GM18511 (cell line): ENCODE data around the gene C1orf35.

Experiments
- ATAC-seq: cut with Tn5 transposase; IDR thresholded peaks from one replicate; pipeline ENCODE4 v1.9.1; 2021; ENCODE audit warnings: mild to moderate bottlenecking, moderate library complexity; ENCODE audit not compliant: unreplicated experiment

C1orf35 gene

DNA sequence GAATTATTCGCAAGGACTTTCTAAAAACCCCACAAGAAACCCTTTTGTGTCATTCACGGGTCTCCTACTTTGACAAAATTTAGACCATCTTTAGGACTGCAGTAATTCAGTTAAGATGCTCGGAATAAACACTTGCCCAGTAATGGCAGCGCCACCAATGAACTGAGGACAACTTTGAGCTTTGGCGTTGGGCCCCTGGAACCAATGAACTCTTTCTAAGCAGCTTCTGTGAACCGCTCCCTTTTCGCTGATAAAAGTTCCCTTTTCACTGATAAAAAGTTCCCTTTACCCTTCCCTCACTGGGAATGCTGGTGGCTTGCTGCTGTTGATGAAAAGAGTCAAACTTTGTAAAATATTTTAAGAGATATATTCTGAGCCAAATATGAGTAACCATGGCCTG, 7.4 kb upstream of the C1orf35 start:
- no peak for ATAC-seq

DNA sequence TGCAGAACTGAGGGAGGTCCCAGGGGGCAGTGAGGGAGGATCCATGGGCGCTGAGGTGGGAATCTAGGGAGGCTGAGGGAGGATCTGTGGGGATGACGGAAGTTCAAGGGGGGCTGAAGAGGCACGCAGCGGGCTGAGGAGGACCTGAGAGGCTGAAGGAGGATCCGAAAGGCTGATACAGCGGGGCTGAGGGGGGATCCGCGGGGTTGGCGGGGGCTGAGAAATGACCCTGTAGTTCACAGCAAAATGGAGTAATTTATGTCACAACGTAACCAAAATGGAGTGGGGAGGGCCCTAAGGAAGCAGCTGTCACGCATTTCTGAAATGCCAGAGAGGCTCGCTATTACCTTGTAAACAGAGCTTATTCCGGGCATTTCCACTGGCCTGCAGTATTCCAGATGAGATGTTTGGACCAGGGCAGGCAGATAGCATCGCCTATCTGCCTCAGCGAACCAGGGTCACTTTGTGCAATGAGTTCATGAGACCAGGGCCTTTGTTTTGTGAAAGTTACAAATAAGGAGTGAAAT, 6.9 kb upstream of the C1orf35 start:
- ATAC-seq, result peak; percentile 7

DNA sequence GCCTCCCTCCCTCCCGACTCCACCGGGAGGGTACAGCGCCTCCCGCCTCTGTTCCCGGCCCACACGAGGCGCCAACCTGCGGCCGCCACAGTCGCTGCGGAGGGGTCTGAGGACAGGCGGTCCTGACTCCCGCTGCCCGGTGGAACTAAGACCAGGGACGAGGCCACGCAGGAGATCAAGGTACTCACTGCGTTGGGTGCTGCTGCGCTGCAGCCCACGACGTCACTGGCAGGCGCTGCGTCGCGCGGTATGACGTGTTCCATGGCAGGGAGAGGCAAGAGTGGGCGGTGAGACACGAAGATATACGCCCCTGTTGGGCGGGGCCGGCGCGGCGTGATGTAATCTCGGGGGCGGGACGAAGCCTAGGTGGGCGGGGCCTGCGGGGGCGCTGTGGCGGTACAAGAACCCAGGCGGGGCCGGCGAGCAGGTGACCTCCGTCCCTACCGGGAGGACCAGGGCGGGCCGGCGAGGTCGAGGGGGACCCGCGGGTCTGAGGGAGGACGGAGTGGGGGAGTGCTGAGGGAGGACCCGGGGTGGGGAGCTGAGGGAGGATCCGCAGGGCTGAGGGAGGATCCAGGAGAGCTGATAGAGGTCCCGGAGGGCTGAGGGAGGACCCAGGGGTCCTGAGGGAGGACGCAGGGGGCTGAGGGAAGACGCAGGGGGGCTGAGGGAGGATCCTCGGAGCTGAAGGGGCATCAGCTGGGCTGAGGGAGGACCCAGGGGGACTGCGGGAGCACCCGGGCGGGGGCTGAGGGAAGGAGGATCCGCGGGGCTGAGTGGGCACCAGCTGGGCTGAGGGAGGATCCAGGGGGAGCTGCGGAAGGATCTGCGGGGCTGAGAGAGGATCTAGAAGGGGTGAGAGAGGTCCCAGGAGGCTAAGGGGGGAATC, 6.2 kb upstream of the C1orf35 start, which contains the start of gene MRPL55:
Gene MRPL55 (minus strand): TSS at position 227 of the 889 bp plus-strand sequence. CDS start 1,039 bp downstream, outside the sequence.
- peak; percentile 93 for ATAC-seq

DNA sequence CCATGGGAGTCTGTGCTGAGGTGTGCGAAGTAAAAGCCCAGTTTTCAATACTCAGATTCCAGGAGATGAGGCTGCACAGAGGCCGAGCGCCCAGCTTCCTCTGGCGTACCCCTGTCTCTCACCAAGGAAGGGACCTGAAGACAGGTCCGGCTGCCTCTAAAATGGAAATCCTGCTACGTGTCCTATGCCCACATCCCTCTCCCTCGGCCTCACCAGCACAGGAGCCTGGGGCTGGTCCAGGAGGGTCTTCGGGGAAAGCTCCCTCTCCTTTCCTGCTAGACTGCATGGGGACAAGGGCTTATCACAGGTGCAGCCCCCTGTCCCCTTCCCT, 5.6 kb upstream of the C1orf35 start:
- no peak for ATAC-seq

GRCh38 chr1:228108055-228108690, 5.0 kb upstream of the C1orf35 start:
- ATAC-seq, result no peak

GRCh38 chr1:228107636-228108035, 4.5 kb upstream of the C1orf35 start:
- ATAC-seq, result no peak

- ATAC-seq, result no peak
Observed at GRCh38 chr1:228106800-228107054, 3.6 kb upstream of the C1orf35 start.

DNA sequence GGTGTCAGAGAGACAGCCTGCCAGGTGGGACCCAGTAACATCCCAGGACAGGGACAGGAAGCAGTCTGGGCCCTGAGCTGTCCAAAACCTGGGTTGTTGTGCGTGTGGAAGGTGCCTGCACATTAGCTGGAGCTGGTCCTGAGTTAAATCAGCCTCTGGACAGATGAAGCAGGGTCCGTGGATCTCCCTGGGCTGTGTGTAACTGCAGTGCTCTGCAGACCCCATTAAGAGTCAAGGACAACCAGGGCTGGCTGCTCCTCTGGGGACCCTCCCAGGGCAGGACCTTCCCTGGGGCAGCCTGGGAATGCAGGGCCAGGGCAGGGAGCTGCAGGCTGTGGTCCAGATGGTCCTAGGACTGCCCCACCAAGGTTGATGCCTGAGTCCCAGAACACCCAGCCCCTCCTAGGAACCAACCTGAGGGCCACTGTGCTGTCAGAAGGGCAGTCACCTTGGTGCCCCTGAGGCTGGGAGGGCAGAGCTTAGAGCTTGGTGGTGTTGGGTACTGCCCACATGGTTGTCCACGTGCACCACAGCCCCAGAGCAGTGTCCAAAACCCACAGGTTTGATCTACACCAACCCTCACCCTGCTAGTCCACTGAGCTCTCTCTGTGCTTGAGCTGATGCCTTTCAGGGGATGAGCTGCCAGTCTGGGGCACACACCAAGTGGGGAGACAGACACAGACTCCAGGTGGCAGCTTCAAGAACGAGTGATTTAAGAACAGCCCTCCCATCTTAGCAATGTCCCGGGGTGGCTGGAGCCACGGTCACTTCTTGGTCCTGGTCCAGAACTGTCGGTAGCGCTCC, 3.1 kb upstream of the C1orf35 start:
- ATAC-seq, result no peak

GRCh38 chr1:228105270-228105995, 2.3 kb upstream of the C1orf35 start:
- no peak for ATAC-seq

GRCh38 chr1:228104526-228105269, 1.6 kb upstream of the C1orf35 start:
- no peak for ATAC-seq

DNA sequence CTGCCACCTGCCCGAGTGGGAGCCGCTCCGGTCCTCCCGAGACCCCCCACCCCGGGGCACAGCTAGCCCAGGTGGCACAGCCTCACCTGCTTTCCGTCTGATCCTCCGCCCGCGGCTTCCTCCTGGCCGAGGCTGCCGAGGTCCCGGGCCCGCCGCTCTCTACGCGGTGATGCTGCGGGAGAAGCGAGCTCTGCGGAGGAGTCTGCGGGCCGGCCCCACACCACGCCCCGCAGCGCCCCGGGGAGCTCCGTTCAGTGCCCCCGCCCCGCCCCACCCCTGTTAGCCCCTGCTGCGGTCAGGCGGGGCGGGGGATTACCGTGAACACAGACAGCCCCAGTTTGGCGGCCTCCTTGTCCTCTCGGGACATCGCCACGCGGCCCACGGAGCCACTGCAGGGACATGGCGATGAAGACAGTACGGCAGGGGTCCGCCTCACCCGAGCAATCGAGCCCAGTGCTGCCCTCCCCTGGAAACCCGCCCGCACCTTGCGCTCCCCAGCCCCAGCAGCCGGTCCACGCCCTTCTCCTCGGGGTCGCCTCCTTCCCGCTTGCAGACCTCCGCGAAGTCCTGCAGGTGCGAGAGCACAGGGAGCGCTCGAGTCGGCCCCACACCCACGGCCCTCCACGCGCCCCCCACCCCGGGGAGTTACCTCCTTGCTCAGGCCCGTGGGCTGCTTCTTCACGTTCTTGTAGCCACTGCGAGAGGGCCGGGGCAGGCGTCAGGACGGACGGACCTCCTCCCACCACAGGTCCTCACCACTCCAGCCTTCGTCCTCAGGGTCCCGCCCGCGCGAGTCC, 933 bp downstream of the C1orf35 start:
- peak; percentile 45 for ATAC-seq

DNA sequence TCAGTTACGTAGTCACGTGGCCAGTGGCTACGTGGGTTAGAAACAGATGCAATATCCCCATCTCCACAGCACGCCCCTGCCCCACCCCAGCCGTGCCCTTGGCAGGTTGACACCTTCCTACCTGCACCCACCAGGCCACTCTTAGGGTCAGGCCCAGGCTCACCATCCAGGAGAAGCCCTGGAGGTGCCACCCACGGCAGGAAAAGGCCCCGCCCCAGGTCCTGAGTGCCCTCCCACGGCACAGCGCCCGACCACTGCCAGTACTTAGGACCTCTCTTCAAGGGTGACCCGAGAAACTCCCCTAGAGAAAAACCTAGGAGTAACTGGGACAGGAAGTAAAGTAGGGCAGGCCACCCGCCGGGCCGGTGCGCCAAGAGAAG, 1.5 kb downstream of the C1orf35 start:
- ATAC-seq, result no peak

GRCh38 chr1:228100822-228101613, 2.1 kb downstream of the C1orf35 start:
- no peak for ATAC-seq

DNA sequence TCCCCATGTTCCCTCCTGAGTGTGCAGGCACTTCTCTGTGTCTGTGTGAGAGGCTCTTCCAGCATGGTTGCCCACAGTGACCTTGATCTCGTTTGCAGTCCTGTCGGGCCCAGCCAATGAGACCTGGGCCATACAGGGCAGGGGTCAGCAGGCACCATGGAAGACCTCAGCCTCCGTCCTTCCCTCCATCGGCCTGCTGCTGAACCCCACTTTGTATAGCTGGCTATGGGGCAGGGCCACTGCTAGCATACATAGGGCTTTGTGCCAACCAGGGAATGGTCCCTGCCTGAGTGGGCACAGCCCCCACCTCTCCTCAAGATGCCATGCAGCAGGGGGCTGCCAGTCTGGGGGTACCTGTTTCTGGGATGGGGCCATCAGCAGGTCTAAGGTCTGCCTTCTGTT, 3.8 kb downstream of the C1orf35 start:
- ATAC-seq, result no peak

- ATAC-seq, result no peak
Observed at GRCh38 chr1:228098323-228098931, 4.7 kb downstream of the C1orf35 start.

- no peak for ATAC-seq
Observed at GRCh38 chr1:228097333-228098081, 5.6 kb downstream of the C1orf35 start.
